Prostate gland (tissue), 2 donors: ENCODE measurements around the gene WFDC5.

Experiments
- CTCF ChIP-seq, 4 experiments: fragments of 200-600 bp in 2 of 4; fragments of 450-650 bp in 2 of 4; sonication (generic) in 2 of 4; IDR thresholded peaks; 1 replicate in 3 of 4; 2 replicates in 1 of 4; pipeline ENCODE4 v1.5.1; 2016 to 2019; ENCODE audit warnings: antibody characterized with exemption in 4 of 4, mild to moderate bottlenecking in 2 of 4, moderate library complexity in 2 of 4
- POLR2A ChIP-seq: fragments of 450-650 bp; IDR thresholded peaks from one replicate; pipeline ENCODE4 v1.6.1; 2016; ENCODE audit warnings: antibody characterized with exemption, mild to moderate bottlenecking
- POLR2AphosphoS5 ChIP-seq: sonication (generic); formaldehyde crosslinking; IDR thresholded peaks from one replicate; pipeline ENCODE4 v1.6.1; 2017; ENCODE audit warnings: antibody characterized with exemption

GRCh38 chr20:45136911-45137310 lies 21.9 kb upstream of the WFDC5 start:
- TF ChIP-seq CTCF (IDR thresholded peaks at IDR 0.05) (no peak), POLR2A (no peak), POLR2AphosphoS5 (no peak)
